GM18951 (cell line): ENCODE measurements around the gene PPP1R1C.

Experiments
- POLR2A ChIP-seq: IDR thresholded peaks from 4 replicates; pipeline ENCODE4 v1.6.1; 2011; ENCODE audit warnings: mild to moderate bottlenecking; ENCODE audit not compliant: insufficient read length, insufficient read depth; ENCODE audit errors: extremely low read depth
- in situ Hi-C: fragments of 300-500 bp; cut with MboI; formaldehyde crosslinking; loops from one replicate; pipeline ENCODE4 v1.12.0; 2022; ENCODE audit warnings: low sequenced_read_pairs, mixed read lengths, inconsistent platforms; ENCODE audit not compliant: unreplicated experiment

Gene PPP1R1C

GRCh38 chr2:182098648-182099047, 113.0 kb downstream of the PPP1R1C start:
- TF ChIP-seq POLR2A, result no peak
- in situ Hi-C loops, result no loop called here

GRCh38 chr2:182101263-182101662, 115.6 kb downstream of the PPP1R1C start:
- in situ Hi-C loops, result no loop called here
- no peak for TF ChIP-seq POLR2A

- in situ Hi-C loops, result no loop called here
- TF ChIP-seq POLR2A, result no peak
Measured at GRCh38 chr2:182103526-182103925, 117.9 kb downstream of the PPP1R1C start.

GRCh38 chr2:182110347-182110746, 124.7 kb downstream of the PPP1R1C start:
- in situ Hi-C loops, result no loop called here
- TF ChIP-seq POLR2A, result no peak

- in situ Hi-C loops, result no loop called here
- TF ChIP-seq POLR2A, result no peak
Measured at GRCh38 chr2:182113334-182113733, 127.7 kb downstream of the PPP1R1C start.

GRCh38 chr2:182115258-182115657, 129.6 kb downstream of the PPP1R1C start:
- in situ Hi-C loops, result no loop called here
- TF ChIP-seq POLR2A, result no peak

- in situ Hi-C loops, result no loop called here
- no peak for TF ChIP-seq POLR2A
Measured at GRCh38 chr2:182116774-182117173, 131.1 kb downstream of the PPP1R1C start.

GRCh38 chr2:182117196-182117595, 131.5 kb downstream of the PPP1R1C start:
- TF ChIP-seq POLR2A, result no peak
- in situ Hi-C loops, result no loop called here

- in situ Hi-C loops, result no loop called here
- TF ChIP-seq POLR2A, result no peak
Measured at GRCh38 chr2:182128821-182129707, 143.4 kb downstream of the PPP1R1C start.

GRCh38 chr2:182132605-182133004, 147.0 kb downstream of the PPP1R1C start:
- TF ChIP-seq POLR2A, result no peak
- in situ Hi-C loops, result no loop called here

- TF ChIP-seq POLR2A, result no peak
Measured at GRCh38 chr2:182133195-182133891, 147.7 kb downstream of the PPP1R1C start.

GRCh38 chr2:182134201-182134600, 148.5 kb downstream of the PPP1R1C start:
- in situ Hi-C loops, result no loop called here
- no peak for TF ChIP-seq POLR2A

More at GRCh38 chr2:182133195-182133891, 147.7 kb downstream of the PPP1R1C start:
- in situ Hi-C loops, result no loop called here

GRCh38 chr2:182142062-182142461, 156.4 kb downstream of the PPP1R1C start:
- in situ Hi-C loops, result no loop called here
- no peak for TF ChIP-seq POLR2A
